Adrenal gland (tissue), 5 donors: ENCODE data around the gene HSPB2.

Source experiments
- CTCF ChIP-seq, 6 experiments: fragments of 450-650 bp in 4 of 6; fragments of 200-600 bp in 2 of 6; sonication (generic) in 1 of 6; IDR thresholded peaks; 1 replicate in 5 of 6; 2 replicates in 1 of 6; pipeline versions ENCODE4 v1.5.1 to v1.8.0; 2016 to 2021; ENCODE audit warnings: antibody characterized with exemption in 6 of 6, mild to moderate bottlenecking in 2 of 6, moderate library complexity in 1 of 6
- POLR2A ChIP-seq, 2 donors: fragments of 450-650 bp; IDR thresholded peaks; one replicate each; pipeline ENCODE4 v1.6.1; 2017; ENCODE audit warnings: antibody characterized with exemption in 2 of 2, mild to moderate bottlenecking in 2 of 2, moderate library complexity in 1 of 2
- donor health status: DM: no; HTN: no; CAD: no.

- no peak for TF ChIP-seq POLR2A (IDR thresholded peaks at IDR 0.05)
- TF ChIP-seq CTCF (IDR thresholded peaks at IDR 0.05) = no peak
Measured at GRCh38 chr11:111930472-111930871, 17.9 kb downstream of the HSPB2 start.
